H7 (cell line): ENCODE data around the gene RWDD2A. TPM values are rescaled to one million over a fixed set of nuclear protein-coding genes. Genes with fewer than 3 reads are reported as not detected.
"Not testable (repeated sequence)": the region's sequence is repeated elsewhere in the genome, so short reads cannot be mapped to it uniquely, and the experiment has no call there.

Source experiments
- DNase-seq: peaks from one replicate; pipeline ENCODE4 v3.0.0; 2012
- H3K27me3 ChIP-seq: 2 replicates; pipeline ENCODE4 v1.6.0; 2011; ENCODE audit warnings: mild to moderate bottlenecking, low read length; ENCODE audit not compliant: control insufficient read depth, insufficient read depth
- H3K36me3 ChIP-seq: replicated peaks from 2 replicates; pipeline ENCODE4 v1.5.1; 2011; ENCODE audit warnings: low read length; ENCODE audit not compliant: control insufficient read depth, insufficient read depth
- H3K4me3 ChIP-seq: 2 replicates; pipeline ENCODE4 v1.5.1; 2011; ENCODE audit warnings: low read depth, mild to moderate bottlenecking, control low read depth, low read length, moderate library complexity; ENCODE audit not compliant: insufficient read depth
- total RNA-seq: library from RNA; depleted of rRNA; stranded (reverse); fragments of >200 nt; shearing (Covaris generic); gene quantifications from 2 replicates; pipeline ENCODE4 v1.2.3, GENCODE V29; 2014

Gene RWDD2A
- total RNA-seq, 1 experiment from 2014 or later, result 2.6 TPM

DNA sequence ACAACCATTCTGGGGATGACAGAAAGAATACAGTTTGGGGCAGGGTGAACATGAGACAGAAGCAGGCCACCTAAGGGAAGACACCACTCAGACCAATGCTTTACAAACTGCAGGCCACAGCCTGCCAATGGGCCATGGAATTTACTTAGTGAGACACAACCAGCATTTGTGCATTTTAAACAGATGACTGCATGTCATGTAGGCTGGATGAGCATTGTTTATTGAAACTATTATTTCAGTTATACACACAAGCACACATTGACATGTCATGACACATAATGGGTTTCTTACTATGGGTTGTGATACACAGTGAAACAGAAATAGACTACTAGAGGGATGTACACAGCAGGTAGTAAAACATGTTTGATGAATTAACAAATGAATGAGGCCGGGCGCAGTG is 8.1 kb upstream of the RWDD2A start:
- no peak for DNase-seq
- Histone ChIP-seq H3K4me3 (no peak overlapping the region), H3K36me3 (peaks cover 19% of the 10 kb centered on the region), H3K27me3 (no peaks in the 10 kb centered on the region)

DNA sequence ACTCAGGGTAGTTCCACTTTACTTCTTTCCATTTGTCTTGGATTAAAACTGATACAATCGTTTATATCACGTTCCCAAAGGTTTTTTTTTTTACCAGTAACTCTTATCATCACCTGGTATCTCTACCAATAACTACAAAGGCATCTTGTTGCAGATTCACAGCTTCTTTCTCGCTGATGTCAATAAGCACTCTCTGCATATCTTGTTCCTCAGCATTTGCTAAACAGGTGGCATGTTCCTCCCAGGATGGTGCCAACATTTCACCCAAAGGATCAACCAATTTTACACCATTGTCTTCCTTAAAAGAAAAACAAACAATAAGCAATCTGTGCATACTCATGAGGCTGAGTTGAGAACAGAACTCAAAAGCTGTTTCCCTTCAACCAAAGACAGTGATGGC is 4.7 kb upstream of the RWDD2A start:
- DNase-seq, result no peak
- Histone ChIP-seq H3K4me3 (no peak overlapping the region), H3K27me3 (no peaks in the 10 kb centered on the region), H3K36me3 (peaks cover 12% of the 10 kb centered on the region)

DNA sequence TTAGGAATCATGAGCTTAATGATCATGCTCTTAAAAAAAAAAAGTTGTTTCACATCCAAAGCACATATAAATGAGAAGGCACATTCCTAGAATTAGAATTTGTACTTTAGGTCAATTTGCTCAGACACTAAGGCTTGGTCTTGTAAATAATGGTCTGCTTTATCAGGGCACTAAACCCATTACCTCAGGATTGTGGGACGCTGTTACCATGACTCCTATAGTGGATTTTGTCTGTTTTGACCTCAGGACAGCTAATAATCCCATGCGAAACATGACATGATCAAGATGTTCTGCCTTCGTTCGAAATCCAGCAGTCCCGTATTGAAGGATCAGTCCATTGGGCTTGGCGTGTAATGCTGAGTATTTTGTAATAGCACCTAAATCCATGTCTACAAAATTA is 2.5 kb upstream of the RWDD2A start:
- DNase-seq, result no peak
- Histone ChIP-seq H3K4me3 (no peak overlapping the region), H3K36me3 (peaks cover 12% of the 10 kb centered on the region), H3K27me3 (no peaks in the 10 kb centered on the region)

DNA sequence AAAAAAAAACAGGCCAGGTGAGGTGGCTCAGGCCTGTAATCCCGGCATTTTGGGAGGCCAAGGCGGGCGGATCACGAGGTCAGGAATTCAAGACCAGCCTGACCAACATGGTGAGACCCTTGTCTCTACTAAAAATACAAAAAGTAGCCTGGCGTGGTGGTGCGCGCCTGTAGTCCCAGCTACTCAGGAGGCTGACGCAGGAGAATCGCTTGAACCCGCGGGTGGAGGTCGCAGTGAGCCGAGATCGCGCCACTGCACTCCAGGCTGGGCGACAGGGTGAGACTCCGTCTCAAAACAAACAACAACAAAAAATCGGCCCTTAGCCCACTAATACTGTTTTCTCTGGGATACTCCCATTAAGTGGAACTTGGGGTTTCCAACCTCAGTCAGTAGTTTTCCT is 1.2 kb upstream of the RWDD2A start:
- not testable (repeated sequence) for H3K27me3 ChIP-seq, DNase-seq
- Histone ChIP-seq H3K4me3 (peak overlapping the region; percentile 81; the same call in 1 of the 2 replicates), H3K36me3 (peaks cover 13% of the 10 kb centered on the region)

DNA sequence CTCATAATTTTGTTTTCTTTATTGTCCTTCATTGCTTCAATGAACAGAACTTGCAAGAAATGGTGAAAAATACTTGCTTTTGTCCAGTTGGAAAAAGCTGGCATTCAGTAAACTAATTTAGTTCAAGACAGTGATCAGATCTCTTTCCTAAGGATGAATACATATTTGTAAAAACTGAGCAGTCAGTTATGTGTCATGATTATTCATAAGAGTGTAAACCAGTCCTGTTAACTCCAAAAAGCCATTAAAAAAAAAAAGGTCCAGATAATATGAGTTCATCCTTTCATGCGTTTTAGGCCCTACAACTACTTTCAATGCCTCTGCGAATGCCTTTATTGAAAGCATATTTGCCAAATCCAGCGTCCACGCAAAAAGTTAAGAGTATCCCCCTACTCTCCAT is 701 bp upstream of the RWDD2A start:
- DNase-seq, result no peak
- Histone ChIP-seq H3K36me3 (peaks cover 13% of the 10 kb centered on the region), H3K27me3 (no peaks in the 10 kb centered on the region), H3K4me3 (peak overlapping the region; percentile 81)

DNA sequence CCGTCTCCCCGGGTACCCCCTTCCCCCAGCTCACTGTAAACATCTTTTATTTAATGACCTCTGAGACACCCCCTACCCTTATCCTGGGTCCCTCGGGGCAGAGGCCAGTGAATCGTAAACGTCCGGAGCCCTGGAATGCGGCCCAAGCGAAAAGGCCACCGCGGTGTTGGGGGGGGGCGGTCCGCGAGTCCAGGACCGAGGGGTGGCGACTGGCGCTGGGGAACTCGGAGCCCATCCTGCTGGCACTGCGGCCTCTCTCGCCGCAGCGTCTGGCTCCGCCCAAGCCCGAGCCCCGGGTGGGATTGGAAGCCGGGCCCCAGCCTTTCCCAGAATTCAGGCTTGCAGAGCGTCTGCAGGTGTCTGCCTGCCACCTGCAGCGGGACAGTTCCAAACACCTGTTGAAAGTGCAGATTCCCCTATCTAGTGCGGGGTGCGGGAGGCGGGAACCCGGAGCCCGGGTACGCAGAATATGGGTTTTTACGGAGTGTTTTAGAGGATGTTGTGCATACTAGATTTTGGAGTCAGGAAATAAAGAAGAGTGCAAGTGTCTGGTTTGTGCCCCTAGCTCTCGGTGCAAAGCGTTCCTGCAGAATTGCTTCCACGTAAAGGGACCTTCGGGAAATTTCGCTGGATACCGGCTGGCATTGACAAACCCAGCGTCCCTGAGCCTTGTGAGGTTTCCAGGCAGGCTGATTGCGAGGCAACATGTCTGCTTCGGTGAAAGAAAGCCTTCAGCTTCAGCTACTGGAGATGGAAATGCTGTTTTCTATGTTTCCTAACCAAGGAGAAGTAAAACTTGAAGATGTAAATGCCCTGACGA is 800 bp downstream of the RWDD2A start:
- peak; percentile 89 for DNase-seq
- Histone ChIP-seq H3K36me3 (peaks cover 8% of the 10 kb centered on the region), H3K27me3 (no peaks in the 10 kb centered on the region), H3K4me3 (peak overlapping the region; percentile 81)

DNA sequence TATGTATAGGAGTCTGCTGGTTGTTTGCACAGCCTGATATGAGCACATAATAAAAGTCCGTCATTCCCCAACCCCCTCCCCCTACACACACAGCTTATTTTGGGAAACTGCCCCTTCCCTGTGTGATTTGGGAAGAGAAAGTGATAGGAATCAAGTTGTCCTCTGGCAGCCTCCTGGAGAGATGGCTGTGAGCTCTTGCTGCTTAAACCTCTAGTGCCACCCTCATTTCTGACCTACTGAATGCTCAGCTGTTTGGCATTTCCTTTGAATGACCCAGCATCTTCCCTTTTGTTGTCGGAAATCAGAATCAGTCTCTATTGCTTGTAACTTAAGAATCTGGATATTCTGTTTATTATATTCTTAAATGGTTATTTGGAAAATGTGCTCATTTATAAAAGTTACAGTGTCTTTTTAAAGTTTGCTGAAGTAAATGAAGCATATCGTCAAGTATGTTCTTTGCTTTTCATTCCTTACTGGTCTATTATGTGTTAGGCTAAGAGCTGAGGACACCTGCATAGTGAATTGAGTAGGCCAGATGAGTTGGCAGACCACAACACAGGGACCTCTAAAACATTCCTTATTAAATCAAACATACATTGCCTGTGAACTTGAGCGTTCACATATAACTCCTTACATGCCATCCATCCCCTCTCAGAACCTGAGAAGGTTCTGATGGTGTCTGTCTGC is 5.5 kb downstream of the RWDD2A start:
- no peaks in the 10 kb centered on the region for H3K27me3 ChIP-seq
- peaks cover 4% of the 10 kb centered on the region; the same call in 1 of the 2 replicates for H3K36me3 ChIP-seq
- H3K4me3 ChIP-seq, result no peak overlapping the region
- DNase-seq, result no peak

DNA sequence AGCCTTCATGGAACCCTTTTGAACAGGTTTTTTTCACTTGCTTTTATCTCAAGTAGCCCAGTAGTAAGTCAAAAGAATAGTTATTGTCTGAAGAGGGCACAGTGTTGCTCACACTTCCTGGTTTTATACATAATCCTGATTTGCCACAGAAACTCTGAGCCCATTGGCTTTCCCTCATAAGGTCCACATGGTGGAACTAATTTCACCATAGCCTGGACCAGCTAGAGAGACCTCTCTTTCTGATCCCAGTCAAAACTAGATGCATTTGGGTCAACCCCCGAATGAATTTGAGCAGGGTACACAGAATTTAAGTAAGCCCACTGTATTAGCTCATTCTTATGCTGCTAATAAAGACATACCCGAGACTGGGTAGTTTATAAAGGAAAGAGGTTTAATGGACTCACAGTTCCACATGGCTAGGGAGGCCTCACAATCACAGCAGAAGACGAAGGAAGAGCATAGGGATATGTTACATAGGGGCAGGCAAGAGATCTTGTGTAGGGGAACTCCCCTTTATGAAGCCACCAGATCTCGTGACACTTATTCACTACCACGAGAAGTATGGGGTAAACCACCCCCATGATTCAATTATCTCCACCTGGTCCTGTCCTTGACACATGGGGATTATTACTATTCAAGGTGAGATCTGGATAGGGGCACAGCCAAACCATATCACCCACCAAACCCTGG is 6.2 kb downstream of the RWDD2A start:
- H3K4me3 ChIP-seq, result no peak overlapping the region
- H3K27me3 ChIP-seq, result no peaks in the 10 kb centered on the region
- DNase-seq, result no peak
- peaks cover 4% of the 10 kb centered on the region; the same call in 1 of the 2 replicates for H3K36me3 ChIP-seq

DNA sequence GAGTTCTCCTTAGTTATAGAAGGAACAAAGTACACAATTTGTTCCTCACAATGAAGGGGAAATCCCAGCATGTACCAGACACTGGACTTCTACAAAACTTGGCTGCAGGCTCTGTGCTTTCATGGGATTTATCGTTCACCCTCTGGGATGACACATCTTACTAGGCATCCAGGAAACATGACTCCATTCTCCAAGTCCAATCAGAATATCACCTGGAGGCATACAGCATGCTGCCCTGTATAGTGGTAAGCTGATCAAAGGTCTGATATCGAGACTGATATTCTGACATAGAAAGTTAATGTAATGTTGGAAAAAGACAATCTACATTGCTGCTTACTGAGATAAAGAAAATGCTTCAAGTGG is 6.7 kb downstream of the RWDD2A start:
- no peaks in the 10 kb centered on the region for H3K27me3 ChIP-seq
- H3K36me3 ChIP-seq, result peaks cover 4% of the 10 kb centered on the region; the same call in 1 of the 2 replicates
- no peak for DNase-seq
- no peak overlapping the region for H3K4me3 ChIP-seq

DNA sequence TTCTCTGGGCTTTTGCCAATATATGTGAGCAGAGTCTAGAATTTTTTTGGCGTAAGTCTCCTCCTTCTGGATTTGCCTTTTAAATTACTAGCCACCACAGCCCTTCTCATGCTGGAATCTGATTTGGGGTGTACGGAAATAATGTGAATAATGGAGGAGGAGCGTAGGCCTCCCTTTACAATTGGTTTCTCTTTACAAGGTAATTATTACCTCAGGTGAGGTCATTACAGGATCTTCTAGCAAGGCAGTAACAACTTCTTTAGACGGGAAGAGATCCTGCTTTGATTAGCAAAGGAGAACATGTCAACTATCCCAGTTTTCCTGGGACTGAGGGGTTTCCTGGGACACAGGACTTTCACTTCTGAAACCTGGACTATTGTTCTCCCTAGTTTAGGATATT is 8.9 kb downstream of the RWDD2A start:
- Histone ChIP-seq H3K36me3 (no peaks in the 10 kb centered on the region), H3K27me3 (no peaks in the 10 kb centered on the region), H3K4me3 (no peak overlapping the region)
- DNase-seq, result no peak

DNA sequence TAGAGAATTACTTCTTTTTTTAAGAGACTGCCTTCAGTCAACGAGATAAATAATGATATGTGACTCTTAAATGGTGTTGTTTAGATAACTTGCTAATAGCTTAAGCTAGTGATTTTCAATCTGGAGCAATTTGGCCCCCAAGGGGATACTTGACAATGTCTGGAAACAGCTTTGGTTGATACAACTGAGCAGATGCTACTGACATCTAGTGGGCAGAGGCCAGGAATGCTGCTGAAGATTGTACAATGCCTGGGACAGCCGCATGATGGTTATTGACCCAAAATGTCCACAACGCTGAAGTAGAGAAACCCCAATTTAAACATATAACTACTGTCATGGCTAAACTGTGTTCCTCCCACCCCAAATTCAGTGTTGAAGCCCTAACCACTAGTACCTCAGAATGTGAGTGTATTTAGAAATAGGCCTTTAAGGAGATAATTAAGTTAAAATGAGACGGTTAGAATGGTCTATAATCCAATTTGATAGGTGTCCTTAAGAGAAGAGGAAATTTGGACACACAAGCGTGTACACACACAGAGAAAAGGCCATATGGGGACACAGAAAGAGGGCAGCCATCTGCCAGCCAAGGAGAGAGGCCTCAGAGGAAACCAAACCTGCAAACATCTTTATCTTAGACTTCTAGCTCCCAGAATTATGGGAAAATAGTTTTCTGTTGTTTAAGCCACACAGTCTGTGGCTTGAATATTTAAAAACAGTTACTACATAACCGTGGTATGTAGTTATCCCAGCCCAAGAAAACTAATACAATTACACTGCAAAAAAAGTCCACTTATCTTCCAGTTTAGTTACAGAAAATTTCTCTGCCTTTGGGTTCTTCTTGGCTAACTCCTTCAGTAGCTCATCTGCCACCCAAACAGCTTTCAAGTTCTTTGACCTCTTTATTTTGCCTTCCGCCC is 22.2 kb downstream of the RWDD2A start:
- Histone ChIP-seq H3K4me3 (no peak overlapping the region), H3K36me3 (no peaks in the 10 kb centered on the region), H3K27me3 (no peaks in the 10 kb centered on the region)
- DNase-seq, result no peak

DNA sequence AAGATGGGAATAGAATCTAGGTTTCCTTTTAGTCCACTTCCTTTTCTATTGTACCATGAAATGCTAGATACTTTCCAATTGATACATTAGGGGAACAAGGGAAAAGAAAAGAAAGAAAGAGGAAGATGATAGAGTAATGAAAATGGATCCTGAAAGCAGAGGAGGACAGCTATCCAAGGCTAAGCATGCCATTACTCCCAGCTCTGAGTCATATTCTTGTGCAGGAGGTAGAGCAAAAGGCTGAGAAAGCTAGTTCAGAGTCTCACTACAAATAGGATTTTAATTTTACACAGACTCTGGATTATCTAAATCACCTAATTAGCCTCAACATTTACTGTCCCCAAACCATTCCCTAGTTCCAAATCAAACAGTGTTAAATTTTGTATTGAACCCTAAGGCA is 23.6 kb downstream of the RWDD2A start:
- Histone ChIP-seq H3K27me3 (no peaks in the 10 kb centered on the region), H3K4me3 (no peak overlapping the region), H3K36me3 (no peaks in the 10 kb centered on the region)
- DNase-seq, result no peak

DNA sequence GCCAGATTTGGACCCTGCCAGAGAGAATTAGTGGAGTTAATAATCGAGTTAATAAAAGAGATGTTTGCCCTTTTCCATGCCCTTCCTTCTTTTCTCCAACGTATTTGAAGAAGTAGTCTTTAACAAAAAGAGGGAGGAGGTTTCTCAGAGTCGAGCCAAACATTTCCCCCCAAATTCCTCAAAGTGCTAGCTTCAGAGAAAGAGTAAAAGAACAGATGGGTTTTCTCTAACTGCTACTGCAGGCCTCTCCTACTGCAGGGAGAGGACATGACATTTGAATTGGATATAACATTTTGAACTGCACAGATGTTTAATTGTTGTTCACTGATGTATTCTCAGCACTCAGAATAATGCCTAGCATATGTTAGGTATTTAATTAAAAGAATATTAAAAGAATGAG is 25.5 kb downstream of the RWDD2A start:
- DNase-seq, result no peak
- H3K4me3 ChIP-seq, result no peak overlapping the region

DNA sequence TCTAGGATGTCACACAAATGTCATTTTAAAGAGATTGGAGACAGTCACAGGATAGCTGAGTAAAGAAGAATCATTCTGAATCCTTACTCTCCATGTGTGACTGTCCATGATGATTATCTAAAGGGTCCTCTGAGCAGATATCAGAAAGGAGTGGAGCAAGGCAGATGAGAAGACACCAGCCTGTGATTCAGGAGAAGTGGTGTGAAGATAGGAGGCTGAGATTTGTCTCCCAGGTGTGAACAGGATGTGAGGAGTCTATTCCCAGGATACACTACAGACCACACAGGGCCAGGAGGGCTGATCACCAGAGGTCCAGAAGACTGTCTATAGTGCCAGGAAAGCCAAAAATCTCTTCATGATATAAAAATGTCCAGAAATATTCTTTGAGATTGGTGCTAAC is 27.0 kb downstream of the RWDD2A start:
- Histone ChIP-seq H3K36me3 (no peaks in the 10 kb centered on the region), H3K27me3 (no peaks in the 10 kb centered on the region), H3K4me3 (no peak overlapping the region)
- no peak for DNase-seq

More for the DNA sequence above, 25.5 kb downstream of the RWDD2A start:
- H3K36me3 ChIP-seq, result no peaks in the 10 kb centered on the region
- no peaks in the 10 kb centered on the region for H3K27me3 ChIP-seq
